Progenitor cell of endocrine pancreas (in vitro differentiated cells): Measurements from ENCODE around the gene CBX2. TPM values are rescaled to one million over a fixed set of nuclear protein-coding genes. Genes with fewer than 3 reads are reported as not detected.

ENCODE experiments used
- DNase-seq: peaks from one replicate; pipeline ENCODE4 v3.0.0; 2021; ENCODE audit warnings: low spot score; ENCODE audit not compliant: unreplicated experiment
- H3K27ac Mint-ChIP-seq: 2 replicates; pipeline ENCODE4 v1.8.0; 2021; ENCODE audit warnings: mild to moderate bottlenecking, moderate library complexity, mixed read lengths
- H3K27me3 Mint-ChIP-seq: 2 replicates; pipeline ENCODE4 v1.8.0; 2021; ENCODE audit warnings: mixed read lengths
- H3K36me3 Mint-ChIP-seq: 2 replicates; pipeline ENCODE4 v1.8.0; 2022; ENCODE audit warnings: mixed read lengths; ENCODE audit not compliant: insufficient read depth
- H3K4me1 Mint-ChIP-seq: 2 replicates; pipeline ENCODE4 v1.8.0; 2021; ENCODE audit warnings: low read depth, mixed read lengths
- H3K4me3 Mint-ChIP-seq: 2 replicates; pipeline ENCODE4 v1.8.0; 2021; ENCODE audit warnings: low read depth, mild to moderate bottlenecking, moderate library complexity, mixed read lengths
- H3K9me3 Mint-ChIP-seq: 2 replicates; pipeline ENCODE4 v1.8.0; 2021; ENCODE audit warnings: low read depth, mixed read lengths
- total RNA-seq: library from RNA; stranded (reverse); gene quantifications from 2 replicates; pipeline ENCODE4 v1.2.1, GENCODE V29; 2021
- TF ChIP-seq, protein P1 (sequence below): fragments of 200-600 bp; sonication (generic); IDR thresholded peaks from one replicate; pipeline ENCODE4 v1.5.0; 2021; ENCODE audit warnings: antibody characterized with exemption, mild to moderate bottlenecking; ENCODE audit not compliant: unreplicated experiment

The CBX2 gene
- total RNA-seq, 1 donor from 2014 or later, result 111 TPM

GRCh38 chr17:79829457-79829856, 51.5 kb downstream of the CBX2 start:
- Mint-ChIP-seq H3K9me3 (peaks cover under 1% of the 10 kb centered on the region), H3K36me3 (peaks cover 1% of the 10 kb centered on the region), H3K4me3 (no peak overlapping the region), H3K4me1 (peaks cover 28% of the 10 kb centered on the region), H3K27me3 (peaks cover 27% of the 10 kb centered on the region), H3K27ac (no peak overlapping the region)
- TF ChIP-seq, protein P1, sequence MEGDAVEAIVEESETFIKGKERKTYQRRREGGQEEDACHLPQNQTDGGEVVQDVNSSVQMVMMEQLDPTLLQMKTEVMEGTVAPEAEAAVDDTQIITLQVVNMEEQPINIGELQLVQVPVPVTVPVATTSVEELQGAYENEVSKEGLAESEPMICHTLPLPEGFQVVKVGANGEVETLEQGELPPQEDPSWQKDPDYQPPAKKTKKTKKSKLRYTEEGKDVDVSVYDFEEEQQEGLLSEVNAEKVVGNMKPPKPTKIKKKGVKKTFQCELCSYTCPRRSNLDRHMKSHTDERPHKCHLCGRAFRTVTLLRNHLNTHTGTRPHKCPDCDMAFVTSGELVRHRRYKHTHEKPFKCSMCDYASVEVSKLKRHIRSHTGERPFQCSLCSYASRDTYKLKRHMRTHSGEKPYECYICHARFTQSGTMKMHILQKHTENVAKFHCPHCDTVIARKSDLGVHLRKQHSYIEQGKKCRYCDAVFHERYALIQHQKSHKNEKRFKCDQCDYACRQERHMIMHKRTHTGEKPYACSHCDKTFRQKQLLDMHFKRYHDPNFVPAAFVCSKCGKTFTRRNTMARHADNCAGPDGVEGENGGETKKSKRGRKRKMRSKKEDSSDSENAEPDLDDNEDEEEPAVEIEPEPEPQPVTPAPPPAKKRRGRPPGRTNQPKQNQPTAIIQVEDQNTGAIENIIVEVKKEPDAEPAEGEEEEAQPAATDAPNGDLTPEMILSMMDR, result no peak
- DNase-seq, result no peak

DNA sequence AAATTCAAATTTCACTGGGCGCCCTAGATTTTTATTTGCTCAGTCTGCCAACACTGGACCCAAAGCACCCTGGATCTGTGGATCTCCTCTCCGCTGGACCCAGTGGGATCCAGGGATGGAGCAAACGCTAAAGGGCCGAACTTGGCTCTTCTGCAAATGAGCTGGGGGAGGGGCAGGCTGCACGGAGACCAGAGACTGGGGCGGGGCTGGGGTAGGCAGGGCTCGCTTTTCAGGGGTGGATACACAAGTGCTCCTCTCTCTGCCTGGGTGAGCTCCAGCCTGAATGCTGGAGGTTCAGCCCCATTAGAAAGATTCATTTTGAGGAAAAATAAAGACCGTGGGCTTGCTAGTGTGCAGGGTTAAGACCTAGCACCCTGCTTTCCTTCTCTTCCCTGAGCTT, 52.4 kb downstream of the CBX2 start:
- no peak overlapping the region for H3K27ac Mint-ChIP-seq
- peaks cover 30% of the 10 kb centered on the region for H3K4me1 Mint-ChIP-seq
- H3K9me3 Mint-ChIP-seq, result no peaks in the 10 kb centered on the region
- TF ChIP-seq, protein P1, result no peak
- peaks cover 6% of the 10 kb centered on the region for H3K36me3 Mint-ChIP-seq
- H3K4me3 Mint-ChIP-seq, result no peak overlapping the region
- no peak for DNase-seq
- H3K27me3 Mint-ChIP-seq, result peaks cover 34% of the 10 kb centered on the region

DNA sequence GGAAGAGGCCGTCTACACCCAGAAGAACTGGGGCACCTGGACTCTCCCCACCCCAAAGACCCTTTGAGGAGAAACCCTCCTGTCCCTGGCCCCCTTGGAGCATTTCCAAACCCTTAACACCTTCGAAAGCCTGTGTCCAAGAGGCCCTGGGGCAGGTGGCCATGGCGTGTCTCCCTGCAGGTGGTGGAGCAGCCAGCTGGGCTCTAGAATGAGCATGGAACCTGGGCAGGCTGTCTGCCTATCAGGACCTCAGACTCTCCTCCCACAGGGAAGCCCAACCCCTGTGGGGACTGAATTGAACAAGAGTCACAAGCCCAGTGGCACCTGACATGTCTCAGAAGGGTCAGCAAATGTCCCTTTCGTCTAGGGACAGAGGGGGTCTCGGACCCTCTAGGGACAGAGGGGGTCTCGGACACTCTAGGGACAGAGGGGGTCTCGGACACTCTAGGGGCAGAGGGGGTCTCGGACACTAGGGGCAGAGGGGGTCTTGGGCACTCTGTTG, 52.9 kb downstream of the CBX2 start:
- Mint-ChIP-seq H3K27me3 (peaks cover 36% of the 10 kb centered on the region), H3K27ac (no peak overlapping the region), H3K4me3 (no peak overlapping the region), H3K36me3 (peaks cover 6% of the 10 kb centered on the region), H3K9me3 (no peaks in the 10 kb centered on the region), H3K4me1 (peaks cover 27% of the 10 kb centered on the region)
- DNase-seq, result no peak
- TF ChIP-seq, protein P1, result no peak

- peaks cover 29% of the 10 kb centered on the region for H3K27me3 Mint-ChIP-seq
- H3K27ac Mint-ChIP-seq, result peak overlapping the region; percentile 56
- peaks cover 29% of the 10 kb centered on the region for H3K4me1 Mint-ChIP-seq
- H3K9me3 Mint-ChIP-seq, result no peaks in the 10 kb centered on the region
- H3K36me3 Mint-ChIP-seq, result peaks cover 6% of the 10 kb centered on the region
- TF ChIP-seq, protein P1, result no peak
- H3K4me3 Mint-ChIP-seq, result no peak overlapping the region
- no peak for DNase-seq
Observed at GRCh38 chr17:79831265-79832217, 53.6 kb downstream of the CBX2 start.

DNA sequence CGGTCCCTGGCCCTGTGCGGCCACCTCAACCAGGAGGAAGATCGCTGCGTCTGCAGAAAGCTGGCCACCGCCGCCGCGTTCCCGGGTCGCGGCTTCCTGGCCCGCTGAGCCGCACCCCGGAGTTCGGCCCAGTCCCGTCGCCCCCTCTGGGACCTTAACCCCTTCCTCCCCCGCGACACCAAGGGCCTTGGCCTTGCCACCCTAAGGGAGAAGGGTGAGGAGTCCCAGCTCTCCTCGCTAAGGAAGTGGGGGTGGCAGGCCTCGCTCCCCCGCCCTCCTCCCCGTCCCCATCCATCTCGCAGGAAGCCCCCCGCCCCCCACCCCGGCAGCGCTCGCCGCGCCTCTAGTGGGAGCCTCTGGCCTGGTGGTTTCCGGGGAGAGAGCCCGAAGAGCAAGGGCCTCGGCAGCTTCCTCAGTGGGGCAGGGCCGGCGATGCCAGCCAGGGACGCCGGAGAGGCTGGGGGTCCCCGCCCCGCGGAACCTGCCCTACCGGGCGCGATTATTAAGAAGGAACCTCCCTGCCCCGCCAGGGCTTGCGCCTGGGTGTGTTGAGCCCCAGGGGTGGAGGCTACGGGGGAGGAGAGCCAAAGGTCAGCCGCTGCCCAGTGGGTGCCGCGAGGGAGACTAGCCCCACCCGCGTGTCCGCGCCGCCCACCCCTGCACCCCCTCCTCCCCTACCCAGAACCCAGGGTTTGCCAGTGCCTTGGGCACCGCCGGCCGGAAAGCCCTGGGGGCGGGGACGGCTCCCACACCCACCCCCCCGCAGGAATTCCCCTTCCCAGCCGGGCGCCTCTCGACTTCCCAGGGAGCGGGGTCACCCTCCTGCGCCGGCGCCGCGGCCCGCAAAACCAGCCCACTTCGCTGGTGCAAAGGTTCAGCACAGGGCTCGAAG, 54.5 kb downstream of the CBX2 start:
- Mint-ChIP-seq H3K27me3 (peaks cover 28% of the 10 kb centered on the region), H3K27ac (no peak overlapping the region), H3K4me3 (no peak overlapping the region), H3K4me1 (peaks cover 32% of the 10 kb centered on the region), H3K36me3 (peaks cover 6% of the 10 kb centered on the region), H3K9me3 (no peaks in the 10 kb centered on the region)
- TF ChIP-seq, protein P1, result no peak
- no peak for DNase-seq
